HepG2 (cell line): Measurements from ENCODE around the gene NYNRIN. TPM values are rescaled to one million over a fixed set of nuclear protein-coding genes. Genes with fewer than 3 reads are reported as not detected.
A peak's percentile ranks its signal among the peaks of the same experiment; 100 is the strongest.

Experiments
- DR1 ChIP-seq: sonication (generic); formaldehyde crosslinking; IDR thresholded peaks from 2 replicates; pipeline ENCODE4 v1.8.0; 2021; ENCODE audit warnings: mild to moderate bottlenecking, missing genetic modification reagents, inconsistent platforms
- FIP1L1 ChIP-seq: fragments of 200-400 bp; formaldehyde crosslinking; IDR thresholded peaks from 2 replicates; pipeline ENCODE4 v1.6.1; 2018; ENCODE audit warnings: low read depth, mild to moderate bottlenecking, low read length, moderate library complexity, borderline replicate concordance; ENCODE audit not compliant: insufficient read depth
- JUND ChIP-seq: sonication (generic); formaldehyde crosslinking; IDR thresholded peaks from 2 replicates; pipeline ENCODE4 v1.8.0; 2022; ENCODE audit warnings: mild to moderate bottlenecking, missing genetic modification reagents
- NAIF1 ChIP-seq: sonication (generic); formaldehyde crosslinking; IDR thresholded peaks from 2 replicates; pipeline ENCODE4 v1.5.0; 2020; ENCODE audit warnings: mild to moderate bottlenecking, missing genetic modification reagents, borderline replicate concordance
- PCBP2 ChIP-seq: fragments of 200-400 bp; formaldehyde crosslinking; optimal IDR thresholded peaks from 2 replicates; pipeline ENCODE3; 2018; ENCODE audit warnings: low read length, low read depth; ENCODE audit not compliant: poor library complexity, severe bottlenecking
- SOX6 ChIP-seq, 2 experiments: fragments of 450-650 bp in 1 of 2; sonication (generic) in 1 of 2; formaldehyde crosslinking in 1 of 2; IDR thresholded peaks; 2 replicates each; pipeline versions ENCODE4 v1.4.0 to v1.6.1; 2017 to 2020; ENCODE audit warnings: antibody characterized with exemption in 1 of 2, mild to moderate bottlenecking in 1 of 2, missing genetic modification reagents in 1 of 2
- THAP7 ChIP-seq: sonication (generic); formaldehyde crosslinking; IDR thresholded peaks from 2 replicates; pipeline ENCODE4 v1.8.1; 2023; ENCODE audit warnings: mild to moderate bottlenecking, missing genetic modification reagents
- ZNF143 ChIP-seq: sonication (generic); formaldehyde crosslinking; IDR thresholded peaks from 2 replicates; pipeline ENCODE4 v1.4.0; 2020; ENCODE audit warnings: missing genetic modification reagents
- ZNF256 ChIP-seq: sonication (generic); formaldehyde crosslinking; conservative IDR thresholded peaks from 2 replicates; pipeline ENCODE4 v1.4.0; 2020; ENCODE audit warnings: missing genetic modification reagents
- ZNF282 ChIP-seq: fragments of 450-650 bp; IDR thresholded peaks from 2 replicates; pipeline ENCODE4 v1.6.1; 2018; ENCODE audit not compliant: partially characterized antibody
- ZNF546 ChIP-seq: sonication (generic); formaldehyde crosslinking; conservative IDR thresholded peaks from 2 replicates; pipeline ENCODE4 v1.8.1; 2023; ENCODE audit warnings: mild to moderate bottlenecking, missing genetic modification reagents
- ZNF556 ChIP-seq: sonication (generic); formaldehyde crosslinking; IDR thresholded peaks from 2 replicates; pipeline ENCODE4 v1.4.0; 2020; ENCODE audit warnings: mild to moderate bottlenecking, missing genetic modification reagents, borderline replicate concordance
- ZNF619 ChIP-seq: sonication (generic); formaldehyde crosslinking; IDR thresholded peaks from 2 replicates; pipeline ENCODE4 v1.4.0; 2020; ENCODE audit warnings: mild to moderate bottlenecking, missing genetic modification reagents
- ZNF652 ChIP-seq: IDR thresholded peaks from 2 replicates; pipeline ENCODE4 v1.6.1; 2016; ENCODE audit warnings: low read depth, borderline replicate concordance
- polyA plus RNA-seq, 8 experiments: library from polyadenylated mRNA; depleted of rRNA in 3 of 8; stranded (reverse) in 7 of 8; unstranded in 1 of 8; fragments of >200 nt; fragmentation: Illumina TruSeq in 4 of 8; extraction: Trizol in 4 of 8; gene quantifications; 2 replicates each; pipeline versions ENCODE4 v1.2.1 to v1.2.3, GENCODE V29; 2011 to 2016; ENCODE audit warnings: low read depth in 4 of 8, missing spikeins in 1 of 8, mixed read lengths in 1 of 8; ENCODE audit not compliant: insufficient read depth in 1 of 8
- total RNA-seq, 5 experiments: library from RNA; depleted of rRNA; stranded (reverse); fragments of >200 nt; fragmentation: Illumina TruSeq; extraction: Trizol; gene quantifications; 2 replicates each; pipeline ENCODE4 v1.2.3, GENCODE V29; 2016; ENCODE audit warnings: low read depth in 1 of 5
- TF ChIP-seq, protein P1 (sequence below): sonication (generic); formaldehyde crosslinking; IDR thresholded peaks from 2 replicates; pipeline ENCODE4 v1.4.0; 2020; ENCODE audit warnings: missing genetic modification reagents, borderline replicate concordance
- TF ChIP-seq, protein P2 (sequence below): sonication (generic); formaldehyde crosslinking; IDR thresholded peaks from 2 replicates; pipeline ENCODE4 v1.5.0; 2020; ENCODE audit warnings: mild to moderate bottlenecking, missing genetic modification reagents, moderate library complexity
- TF ChIP-seq, protein P3 (sequence below): IDR thresholded peaks from 2 replicates; pipeline ENCODE4 v1.6.1; 2012; ENCODE audit warnings: low read depth, low read length, improper control_type of control experiment
- TF ChIP-seq, protein P4 (sequence below): IDR thresholded peaks from 2 replicates; pipeline ENCODE4 v1.6.1; 2016

NYNRIN gene
- total and polyA plus RNA-seq, 2 of the 13 experiments (the other 11 are each of a cell fraction or from before 2014, with no cell fraction given): 0.63 to 1.1 TPM

- no peak for TF ChIP-seq ZNF556 (CRISPR knock-in tag)
- no peak for TF ChIP-seq DR1 (CRISPR knock-in tag)
- TF ChIP-seq THAP7 (CRISPR knock-in tag): no peak
- TF ChIP-seq, protein P1, sequence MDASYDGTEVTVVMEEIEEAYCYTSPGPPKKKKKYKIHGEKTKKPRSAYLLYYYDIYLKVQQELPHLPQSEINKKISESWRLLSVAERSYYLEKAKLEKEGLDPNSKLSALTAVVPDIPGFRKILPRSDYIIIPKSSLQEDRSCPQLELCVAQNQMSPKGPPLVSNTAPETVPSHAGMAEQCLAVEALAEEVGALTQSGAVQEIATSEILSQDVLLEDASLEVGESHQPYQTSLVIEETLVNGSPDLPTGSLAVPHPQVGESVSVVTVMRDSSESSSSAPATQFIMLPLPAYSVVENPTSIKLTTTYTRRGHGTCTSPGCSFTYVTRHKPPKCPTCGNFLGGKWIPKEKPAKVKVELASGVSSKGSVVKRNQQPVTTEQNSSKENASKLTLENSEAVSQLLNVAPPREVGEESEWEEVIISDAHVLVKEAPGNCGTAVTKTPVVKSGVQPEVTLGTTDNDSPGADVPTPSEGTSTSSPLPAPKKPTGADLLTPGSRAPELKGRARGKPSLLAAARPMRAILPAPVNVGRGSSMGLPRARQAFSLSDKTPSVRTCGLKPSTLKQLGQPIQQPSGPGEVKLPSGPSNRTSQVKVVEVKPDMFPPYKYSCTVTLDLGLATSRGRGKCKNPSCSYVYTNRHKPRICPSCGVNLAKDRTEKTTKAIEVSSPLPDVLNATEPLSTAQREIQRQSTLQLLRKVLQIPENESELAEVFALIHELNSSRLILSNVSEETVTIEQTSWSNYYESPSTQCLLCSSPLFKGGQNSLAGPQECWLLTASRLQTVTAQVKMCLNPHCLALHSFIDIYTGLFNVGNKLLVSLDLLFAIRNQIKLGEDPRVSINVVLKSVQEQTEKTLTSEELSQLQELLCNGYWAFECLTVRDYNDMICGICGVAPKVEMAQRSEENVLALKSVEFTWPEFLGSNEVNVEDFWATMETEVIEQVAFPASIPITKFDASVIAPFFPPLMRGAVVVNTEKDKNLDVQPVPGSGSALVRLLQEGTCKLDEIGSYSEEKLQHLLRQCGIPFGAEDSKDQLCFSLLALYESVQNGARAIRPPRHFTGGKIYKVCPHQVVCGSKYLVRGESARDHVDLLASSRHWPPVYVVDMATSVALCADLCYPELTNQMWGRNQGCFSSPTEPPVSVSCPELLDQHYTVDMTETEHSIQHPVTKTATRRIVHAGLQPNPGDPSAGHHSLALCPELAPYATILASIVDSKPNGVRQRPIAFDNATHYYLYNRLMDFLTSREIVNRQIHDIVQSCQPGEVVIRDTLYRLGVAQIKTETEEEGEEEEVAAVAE (CRISPR knock-in tag): no peak
- TF ChIP-seq SOX6 (IDR thresholded peaks at IDR 0.05): no peak
- no peak for TF ChIP-seq SOX6 (CRISPR knock-in tag; IDR thresholded peaks at IDR 0.05)
- TF ChIP-seq, protein P2, sequence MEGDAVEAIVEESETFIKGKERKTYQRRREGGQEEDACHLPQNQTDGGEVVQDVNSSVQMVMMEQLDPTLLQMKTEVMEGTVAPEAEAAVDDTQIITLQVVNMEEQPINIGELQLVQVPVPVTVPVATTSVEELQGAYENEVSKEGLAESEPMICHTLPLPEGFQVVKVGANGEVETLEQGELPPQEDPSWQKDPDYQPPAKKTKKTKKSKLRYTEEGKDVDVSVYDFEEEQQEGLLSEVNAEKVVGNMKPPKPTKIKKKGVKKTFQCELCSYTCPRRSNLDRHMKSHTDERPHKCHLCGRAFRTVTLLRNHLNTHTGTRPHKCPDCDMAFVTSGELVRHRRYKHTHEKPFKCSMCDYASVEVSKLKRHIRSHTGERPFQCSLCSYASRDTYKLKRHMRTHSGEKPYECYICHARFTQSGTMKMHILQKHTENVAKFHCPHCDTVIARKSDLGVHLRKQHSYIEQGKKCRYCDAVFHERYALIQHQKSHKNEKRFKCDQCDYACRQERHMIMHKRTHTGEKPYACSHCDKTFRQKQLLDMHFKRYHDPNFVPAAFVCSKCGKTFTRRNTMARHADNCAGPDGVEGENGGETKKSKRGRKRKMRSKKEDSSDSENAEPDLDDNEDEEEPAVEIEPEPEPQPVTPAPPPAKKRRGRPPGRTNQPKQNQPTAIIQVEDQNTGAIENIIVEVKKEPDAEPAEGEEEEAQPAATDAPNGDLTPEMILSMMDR (CRISPR knock-in tag): no peak
- no peak for TF ChIP-seq ZNF619 (CRISPR knock-in tag)
- 0 out of 2 replicates have a peak, but pooled peaks have one; percentile 43 for TF ChIP-seq NAIF1
- no peak for TF ChIP-seq ZNF652 (CRISPR knock-in tag)
- TF ChIP-seq PCBP2: peak; percentile 94
- TF ChIP-seq, protein P3, sequence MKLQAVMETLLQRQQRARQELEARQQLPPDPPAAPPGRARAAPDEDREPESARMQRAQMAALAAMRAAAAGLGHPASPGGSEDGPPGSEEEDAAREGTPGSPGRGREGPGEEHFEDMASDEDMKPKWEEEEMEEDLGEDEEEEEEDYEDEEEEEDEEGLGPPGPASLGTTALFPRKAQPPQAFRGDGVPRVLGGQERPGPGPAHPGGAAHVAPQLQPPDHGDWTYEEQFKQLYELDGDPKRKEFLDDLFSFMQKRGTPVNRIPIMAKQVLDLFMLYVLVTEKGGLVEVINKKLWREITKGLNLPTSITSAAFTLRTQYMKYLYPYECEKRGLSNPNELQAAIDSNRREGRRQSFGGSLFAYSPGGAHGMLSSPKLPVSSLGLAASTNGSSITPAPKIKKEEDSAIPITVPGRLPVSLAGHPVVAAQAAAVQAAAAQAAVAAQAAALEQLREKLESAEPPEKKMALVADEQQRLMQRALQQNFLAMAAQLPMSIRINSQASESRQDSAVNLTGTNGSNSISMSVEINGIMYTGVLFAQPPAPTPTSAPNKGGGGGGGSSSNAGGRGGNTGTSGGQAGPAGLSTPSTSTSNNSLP: no peak
- no peak for TF ChIP-seq JUND
- no peak for TF ChIP-seq ZNF256 (CRISPR knock-in tag)
- no peak for TF ChIP-seq ZNF546 (CRISPR knock-in tag)
- TF ChIP-seq ZNF282: no peak
- no peak for TF ChIP-seq FIP1L1
- no peak for TF ChIP-seq ZNF143 (CRISPR knock-in tag)
- TF ChIP-seq, protein P4, sequence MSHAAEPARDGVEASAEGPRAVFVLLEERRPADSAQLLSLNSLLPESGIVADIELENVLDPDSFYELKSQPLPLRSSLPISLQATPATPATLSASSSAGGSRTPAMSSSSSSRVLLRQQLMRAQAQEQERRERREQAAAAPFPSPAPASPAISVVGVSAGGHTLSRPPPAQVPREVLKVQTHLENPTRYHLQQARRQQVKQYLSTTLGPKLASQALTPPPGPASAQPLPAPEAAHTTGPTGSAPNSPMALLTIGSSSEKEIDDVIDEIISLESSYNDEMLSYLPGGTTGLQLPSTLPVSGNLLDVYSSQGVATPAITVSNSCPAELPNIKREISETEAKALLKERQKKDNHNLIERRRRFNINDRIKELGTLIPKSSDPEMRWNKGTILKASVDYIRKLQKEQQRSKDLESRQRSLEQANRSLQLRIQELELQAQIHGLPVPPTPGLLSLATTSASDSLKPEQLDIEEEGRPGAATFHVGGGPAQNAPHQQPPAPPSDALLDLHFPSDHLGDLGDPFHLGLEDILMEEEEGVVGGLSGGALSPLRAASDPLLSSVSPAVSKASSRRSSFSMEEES: peak; percentile 67; the same call in 1 of the 2 replicates
Observed at GRCh38 chr14:24353559-24354481, 45.0 kb upstream of the NYNRIN start (continued).
